ENCODE data around the gene NXN.

DNA sequence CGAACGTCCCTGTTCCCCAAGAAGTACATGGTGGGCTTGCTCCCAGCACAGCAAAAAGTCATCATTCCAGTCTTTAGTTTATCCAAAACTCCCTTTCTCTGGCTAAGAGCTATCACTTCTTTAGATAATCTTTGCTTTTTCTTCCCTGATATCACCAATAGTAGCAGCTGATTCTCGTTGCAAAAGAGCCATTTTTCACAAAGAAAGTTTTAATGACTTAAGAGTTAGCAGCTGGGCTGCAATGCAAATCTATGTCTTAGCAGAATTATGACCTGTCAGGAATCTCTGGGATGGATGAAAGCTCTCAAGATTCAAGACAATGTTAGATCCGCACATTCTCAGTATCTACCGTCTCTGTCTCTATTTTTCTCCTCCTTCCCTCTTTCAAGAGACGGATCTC, 53.8 kb downstream of the NXN start:
- TF ChIP-seq EZH2phosphoT487 (IDR thresholded peaks at IDR 0.05; ENCODE audit: insufficient read depth, low read depth) (no peak), EZH2 (IDR thresholded peaks at IDR 0.05; ENCODE audit: insufficient read depth, poor library complexity, severe bottlenecking) (no peak)

Data from GM23248 (cell line).